GM18526 (cell line): Measurements from ENCODE around the gene WHAMM.

Experiments
- POLR2A ChIP-seq: IDR thresholded peaks from 3 replicates; pipeline ENCODE4 v1.6.1; 2011; ENCODE audit not compliant: insufficient read length; ENCODE audit errors: extremely low read depth

WHAMM gene

DNA sequence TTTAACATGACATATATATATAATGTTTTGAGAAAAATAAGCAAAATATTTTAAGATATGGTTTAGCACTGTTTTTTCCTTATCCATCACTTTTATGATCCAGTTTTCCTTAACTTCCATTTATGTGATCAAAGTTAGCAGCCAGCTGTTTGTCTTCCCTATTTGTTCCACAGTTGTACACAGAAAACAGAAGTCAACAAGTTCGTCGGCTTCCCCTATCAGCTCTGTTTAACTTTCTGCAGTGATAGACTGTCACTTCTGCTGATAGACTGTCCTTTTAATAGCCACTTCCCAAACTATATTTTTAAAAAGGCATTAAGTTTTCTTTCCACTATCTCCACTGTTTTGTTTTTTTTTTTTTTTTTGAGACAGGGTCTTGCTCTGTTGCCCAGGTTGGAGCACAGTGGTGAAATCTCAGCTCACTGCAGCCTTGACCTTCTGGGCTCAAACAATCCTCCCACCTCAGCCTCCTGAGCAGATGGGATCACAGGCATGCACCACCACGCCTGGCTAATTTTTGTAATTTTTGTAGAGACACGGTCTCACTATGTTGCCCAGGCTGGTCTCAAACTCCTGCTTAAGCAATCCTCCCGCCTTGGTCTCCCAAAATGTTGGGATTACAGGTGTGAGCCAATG lies 10.8 kb upstream of the WHAMM start:
- no peak for TF ChIP-seq POLR2A

DNA sequence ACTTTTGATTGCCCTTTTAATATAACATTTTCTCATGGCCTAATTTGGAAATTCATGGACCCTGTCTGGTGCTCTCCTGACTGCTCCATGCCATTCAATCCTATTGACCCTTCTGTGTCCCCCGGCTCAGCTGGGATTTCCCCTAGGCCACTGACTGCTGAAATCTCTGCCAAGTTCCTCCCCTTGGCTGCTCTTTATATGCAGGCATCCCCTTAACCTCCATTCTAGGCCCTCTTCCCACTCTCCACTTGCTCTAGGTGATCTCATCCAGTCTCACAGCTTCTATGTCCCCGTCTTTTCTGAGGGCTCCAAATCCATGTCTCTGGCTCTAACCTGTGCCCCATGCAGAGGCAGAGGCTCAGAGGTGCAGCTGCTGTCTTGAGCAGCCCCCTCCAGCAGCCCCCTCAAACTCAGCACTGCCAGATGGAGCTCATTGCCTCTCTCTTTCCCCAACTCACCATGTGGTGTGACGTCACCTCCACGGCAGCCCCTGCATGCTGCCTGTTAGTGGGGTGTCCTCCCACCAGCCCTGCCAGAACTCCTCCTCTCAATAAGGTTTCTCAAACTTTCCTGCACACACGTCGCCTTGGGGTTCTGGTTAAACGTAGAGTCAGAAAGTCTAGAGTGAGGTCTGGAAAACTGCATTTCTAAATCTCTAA lies 10.1 kb upstream of the WHAMM start:
- TF ChIP-seq POLR2A = no peak

DNA sequence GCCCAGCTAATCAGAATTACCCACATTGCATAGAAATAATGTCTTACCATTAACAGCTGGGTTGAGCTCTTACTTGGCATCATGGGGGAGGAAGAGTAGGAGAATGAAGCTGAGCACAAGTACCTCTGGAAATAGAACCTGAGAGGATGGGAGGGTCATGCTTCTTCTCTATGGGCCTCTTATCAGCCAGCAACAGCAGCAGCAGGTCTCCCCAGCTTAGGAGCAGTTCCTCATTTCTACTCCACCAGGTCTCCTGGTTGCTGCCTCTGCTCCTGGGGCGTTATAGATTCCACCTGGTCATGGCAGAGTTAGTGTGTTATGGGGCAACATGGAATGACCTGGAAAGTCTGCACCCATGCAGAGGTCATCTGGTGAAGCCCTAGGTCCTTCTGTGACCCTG lies 6.9 kb upstream of the WHAMM start:
- TF ChIP-seq POLR2A = no peak

DNA sequence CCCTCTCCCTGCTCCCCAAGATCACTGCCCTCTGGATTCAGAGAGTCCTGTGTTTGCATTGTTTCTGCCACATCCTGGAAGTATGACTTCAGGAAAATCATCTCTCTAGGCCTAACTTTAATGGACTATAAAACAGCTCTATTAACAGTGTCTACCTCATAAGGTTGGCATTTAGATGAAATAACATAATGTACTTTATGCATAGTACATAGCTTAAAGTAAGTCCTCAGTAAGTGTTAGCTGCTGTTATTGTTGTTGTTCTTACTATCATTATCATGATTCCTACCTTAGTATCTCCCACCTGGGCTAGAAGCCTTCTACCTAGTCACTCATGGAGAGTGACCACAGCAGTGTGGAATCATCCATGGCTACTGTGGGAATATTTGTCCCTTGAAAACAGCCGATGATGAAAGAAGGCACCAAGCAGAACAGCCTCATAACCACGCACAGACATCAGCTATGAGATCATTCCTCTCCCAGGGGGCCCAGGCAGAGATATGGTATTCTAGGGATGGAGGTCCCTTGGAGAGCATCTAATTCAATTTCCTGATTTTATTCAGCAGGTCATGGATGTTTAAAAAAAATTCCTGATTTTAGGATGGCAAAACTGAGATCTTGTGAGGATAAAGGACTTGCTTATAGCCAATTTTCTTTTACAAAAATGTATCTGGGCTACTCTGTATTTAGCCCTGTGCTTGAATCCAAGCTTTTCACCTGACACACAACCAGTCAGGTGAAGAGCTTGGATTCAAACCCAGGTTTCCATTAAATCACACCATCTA lies 5.4 kb upstream of the WHAMM start:
- TF ChIP-seq POLR2A = no peak

DNA sequence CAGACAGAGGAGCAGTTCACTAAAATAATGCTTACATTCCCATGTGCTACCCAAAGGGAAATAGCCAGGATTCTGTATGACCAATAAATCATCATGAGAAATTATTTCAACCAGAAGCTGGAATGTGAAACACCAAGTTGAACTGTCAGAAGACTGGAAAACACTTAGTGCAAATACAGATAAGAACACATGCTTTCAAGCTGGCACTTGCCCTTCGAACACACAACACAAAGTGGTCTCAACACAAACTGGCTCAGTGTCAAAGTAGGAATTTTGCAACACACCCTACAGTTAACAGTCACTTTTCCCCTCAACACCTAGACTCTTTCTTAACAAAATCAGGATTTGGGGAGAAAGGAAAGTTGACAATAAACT lies 4.9 kb upstream of the WHAMM start:
- TF ChIP-seq POLR2A = no peak

DNA sequence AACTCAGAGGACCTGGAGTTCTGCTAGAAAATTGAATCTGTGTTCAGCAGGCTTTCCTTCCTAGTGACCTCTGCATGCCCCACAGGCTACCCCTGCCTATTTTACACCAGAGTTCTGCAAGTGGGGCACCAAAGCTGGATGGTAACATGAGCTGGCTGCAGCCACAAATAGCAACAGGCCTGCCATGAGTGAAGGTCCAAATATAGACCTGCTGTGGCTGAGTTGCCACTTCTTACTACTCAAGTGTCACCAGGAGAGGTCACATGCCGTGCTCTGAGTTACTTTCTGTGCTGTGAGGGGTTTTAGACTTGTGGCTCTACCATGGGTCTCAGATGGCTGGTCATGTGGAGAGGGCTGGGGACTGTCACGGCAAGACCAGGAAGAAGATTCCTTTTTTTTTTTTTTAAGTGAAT lies 3.4 kb upstream of the WHAMM start, which contains the start of gene FSD2:
TSS of gene FSD2 (minus strand) at position 76 of the 413 bp plus-strand sequence. CDS start 18,679 bp downstream, outside the sequence.
- peak; percentile 32 for TF ChIP-seq POLR2A

DNA sequence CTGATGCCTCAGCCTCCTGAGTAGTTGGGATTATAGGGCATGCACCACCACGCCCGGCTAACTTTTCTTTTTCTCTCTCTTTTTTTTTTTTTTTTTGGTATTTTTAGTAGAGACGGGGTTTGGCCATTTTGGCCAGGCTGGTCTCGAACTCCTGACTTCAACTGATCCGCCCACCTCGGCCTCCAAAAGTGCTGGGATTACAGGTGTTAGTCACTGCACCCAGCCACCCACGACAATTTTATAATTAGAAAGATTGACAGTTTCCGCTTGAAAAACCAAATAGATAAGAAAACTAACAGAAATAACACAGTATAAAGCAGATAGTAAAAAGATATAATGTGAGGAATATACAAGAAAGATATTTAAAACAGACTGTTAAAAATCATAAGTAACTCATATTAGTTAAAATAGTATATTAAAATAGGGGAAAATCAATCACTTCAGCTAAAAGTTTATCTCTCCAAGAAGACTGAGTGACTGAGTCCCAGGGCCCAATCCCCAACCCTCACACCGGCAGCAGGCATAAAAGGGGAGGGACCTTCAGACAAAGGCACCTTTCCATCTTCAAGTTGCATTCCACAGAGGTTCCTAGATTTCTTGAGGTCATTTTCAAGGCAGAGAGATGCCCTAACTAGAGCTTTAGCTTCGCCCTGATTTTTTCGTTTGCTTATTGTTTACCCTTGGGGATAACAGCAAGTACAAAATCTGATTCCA lies 1.4 kb upstream of the WHAMM start:
- no peak for TF ChIP-seq POLR2A

DNA sequence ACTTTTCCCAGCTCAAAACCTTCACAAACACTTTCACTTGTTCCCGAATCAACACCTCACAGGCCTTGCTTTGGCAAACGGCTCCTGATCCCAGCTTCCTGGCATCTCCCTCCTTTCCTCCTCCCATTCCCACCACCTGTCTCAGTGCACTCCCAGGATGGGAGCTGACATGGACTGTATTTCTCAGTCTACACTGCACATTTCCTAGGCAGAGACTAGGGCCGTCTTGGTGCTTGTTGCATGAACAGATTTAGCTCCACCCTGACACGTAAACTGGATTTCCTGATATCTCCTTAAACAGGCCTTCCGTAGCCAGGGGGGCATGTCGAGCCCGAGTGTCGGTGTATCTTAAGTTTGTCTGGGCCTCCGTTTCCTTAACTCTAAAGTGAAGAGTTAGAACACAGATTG lies 790 bp upstream of the WHAMM start:
- TF ChIP-seq POLR2A = no peak

DNA sequence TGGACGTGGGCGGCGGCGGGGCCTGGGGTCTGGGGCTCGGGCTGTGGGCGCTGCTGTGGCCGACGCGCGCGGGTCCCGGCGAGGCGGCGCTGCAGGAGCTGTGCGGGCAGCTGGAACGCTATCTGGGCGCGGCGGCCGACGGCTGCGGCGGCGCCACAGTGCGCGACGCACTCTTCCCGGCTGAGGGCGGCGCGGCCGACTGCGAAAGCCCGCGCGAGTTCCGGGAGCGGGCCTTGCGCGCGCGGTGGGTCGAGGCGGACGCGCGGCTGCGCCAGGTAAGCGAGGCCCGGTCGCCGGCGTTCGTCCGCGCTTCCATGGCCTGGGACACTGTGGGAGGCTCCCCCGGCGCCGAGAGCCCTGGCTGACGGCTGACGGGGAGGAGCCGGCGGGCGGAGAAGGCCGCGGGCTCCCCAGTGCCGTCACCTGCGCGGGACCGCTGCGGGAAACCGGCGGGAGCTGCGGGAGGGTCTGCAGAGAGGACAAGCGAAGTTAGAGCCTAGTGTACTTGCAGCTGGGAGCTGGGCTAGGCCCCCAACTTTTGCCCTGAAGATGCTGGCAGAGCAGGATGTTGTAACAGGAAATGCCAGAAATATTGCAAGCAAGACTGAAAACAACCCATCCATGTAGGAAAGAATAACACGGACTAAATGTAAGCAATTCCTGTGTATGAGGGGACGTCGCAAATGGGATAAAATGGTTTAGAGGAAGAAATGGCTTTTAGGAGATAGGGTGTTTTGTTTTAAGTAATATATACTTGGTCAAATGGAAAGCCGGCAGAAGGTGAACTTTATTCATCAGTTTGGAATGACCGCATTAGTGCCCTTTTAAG lies 847 bp downstream of the WHAMM start:
- no peak for TF ChIP-seq POLR2A

DNA sequence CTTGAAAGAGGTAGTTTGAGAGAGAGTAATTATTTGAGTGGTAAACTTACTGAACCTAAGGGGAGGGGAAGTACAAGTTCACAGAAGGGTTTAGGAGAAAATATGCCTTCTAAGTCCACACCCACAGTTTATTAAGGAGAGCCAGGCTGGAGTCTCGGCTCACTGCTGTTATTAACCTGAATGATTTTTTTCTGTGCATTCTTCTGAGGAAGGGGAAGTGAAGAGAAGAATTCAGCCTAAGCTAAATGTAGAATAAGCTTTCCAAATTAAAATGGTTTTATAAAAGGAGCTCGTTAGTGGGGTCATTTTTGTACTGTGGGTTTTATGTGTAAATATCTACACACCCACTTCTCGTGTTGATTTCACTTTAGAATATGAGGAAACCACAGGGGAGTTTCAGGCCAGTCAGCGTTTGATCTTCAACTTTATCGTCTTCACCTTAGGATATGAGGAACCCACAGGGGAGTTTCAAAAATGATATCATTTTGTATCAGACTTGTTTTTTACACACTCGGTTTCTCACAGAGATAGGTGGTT lies 1.5 kb downstream of the WHAMM start:
- TF ChIP-seq POLR2A = no peak

DNA sequence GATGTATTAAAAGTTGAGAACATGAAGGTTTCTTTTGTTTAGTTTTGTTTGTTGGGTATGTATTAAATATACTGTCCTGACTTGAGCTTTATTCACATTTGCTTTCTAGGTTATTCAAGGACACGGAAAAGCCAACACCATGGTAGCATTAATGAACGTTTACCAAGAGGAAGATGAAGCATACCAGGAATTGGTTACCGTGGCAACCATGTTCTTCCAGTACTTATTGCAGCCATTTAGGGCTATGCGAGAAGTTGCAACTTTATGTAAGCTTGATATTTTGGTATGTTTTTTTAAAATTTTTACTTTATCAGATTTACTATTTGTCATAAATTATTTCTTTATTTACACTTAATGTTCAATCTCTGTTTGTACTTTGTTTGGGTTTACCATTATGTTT lies 3.6 kb downstream of the WHAMM start:
- no peak for TF ChIP-seq POLR2A

DNA sequence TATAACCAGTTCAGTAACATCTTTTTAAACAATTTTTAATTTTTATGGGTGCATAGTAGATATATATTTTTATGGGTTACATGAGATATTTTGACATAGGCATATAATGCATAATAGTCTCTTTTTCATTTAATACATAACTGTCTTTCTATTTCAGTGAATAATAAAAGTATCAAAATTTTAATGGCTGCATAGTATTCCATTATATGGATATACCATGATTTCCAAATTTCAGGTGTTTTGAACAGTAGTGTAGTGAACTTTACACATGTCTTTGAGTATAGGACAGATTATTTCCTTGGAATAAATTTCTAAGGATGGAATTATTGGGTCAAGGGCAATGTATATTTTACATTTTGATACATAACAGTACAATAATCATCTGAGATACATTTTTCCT lies 10.7 kb downstream of the WHAMM start:
- TF ChIP-seq POLR2A = no peak

DNA sequence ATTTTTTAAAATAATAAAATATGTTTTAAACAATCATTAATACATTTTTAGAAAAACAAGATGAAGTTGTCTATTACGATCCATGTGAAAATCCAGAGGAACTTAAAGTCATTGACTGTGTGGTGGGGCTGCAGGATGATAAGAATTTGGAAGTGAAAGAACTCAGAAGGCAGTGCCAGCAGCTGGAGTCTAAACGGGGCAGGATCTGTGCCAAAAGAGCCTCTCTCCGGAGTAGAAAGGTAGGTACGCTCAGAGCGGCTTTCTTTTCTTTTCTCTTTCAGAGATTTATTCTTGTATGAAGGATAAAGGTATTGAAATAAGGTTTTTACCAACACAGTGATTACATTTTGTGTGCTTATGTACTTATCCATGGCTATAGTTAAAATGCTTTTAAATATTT lies 13.6 kb downstream of the WHAMM start:
- no peak for TF ChIP-seq POLR2A

DNA sequence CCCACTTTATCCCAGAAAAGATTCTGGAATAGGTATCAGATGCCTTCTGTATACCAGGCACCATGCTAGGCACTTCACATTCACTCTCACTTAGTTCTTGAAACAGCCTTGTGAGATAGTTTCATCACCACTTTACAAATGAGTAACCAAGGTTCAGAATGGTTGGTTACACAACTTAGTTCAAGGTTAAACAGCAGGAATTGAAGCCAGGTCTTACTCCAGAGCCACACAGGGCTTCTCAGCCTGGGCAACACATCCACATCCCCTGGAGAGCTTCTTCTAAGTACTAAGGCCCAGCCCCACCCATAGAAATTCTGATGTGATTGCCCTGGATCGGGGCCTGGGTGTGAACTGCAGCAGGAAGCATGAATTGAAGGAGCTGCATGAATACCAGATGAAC lies 18.6 kb downstream of the WHAMM start:
- TF ChIP-seq POLR2A = no peak

DNA sequence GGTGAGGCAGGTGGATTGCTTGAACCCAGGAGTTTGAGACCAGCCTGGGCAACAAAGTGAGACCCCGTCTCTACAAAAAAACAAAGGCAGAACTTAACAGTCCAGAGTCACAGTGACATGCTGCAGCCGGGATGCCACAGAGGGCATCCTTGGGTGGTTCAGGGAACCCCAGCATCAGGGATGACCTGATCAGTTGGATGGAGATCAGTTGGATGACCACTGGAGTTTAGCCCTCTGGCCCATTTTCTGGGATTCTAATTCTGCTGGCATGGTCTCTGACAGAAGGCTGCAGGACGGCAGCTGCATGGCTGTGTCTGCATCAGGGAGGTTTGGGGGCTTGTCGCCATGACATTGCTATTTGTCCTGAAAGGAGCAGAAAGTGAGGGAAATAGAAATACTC lies 19.8 kb downstream of the WHAMM start:
- TF ChIP-seq POLR2A = no peak
